ENCODE results near the gene ICAM3.
A peak's percentile ranks its signal among the peaks of the same experiment; 100 is the strongest.
"Not testable (repeated sequence)": the region's sequence is repeated elsewhere in the genome, so short reads cannot be mapped to it uniquely, and the experiment has no call there.

Gene ICAM3

GRCh38 chr19:10344780-10345179 is 5.4 kb upstream of the ICAM3 start:
- no peak for DNase-seq (ENCODE audit: low read depth)

- DNase-seq (ENCODE audit: low read depth), result no peak
These were observed 4.1 kb upstream of the ICAM3 start for GRCh38 chr19:10343495-10343894.

- no peak for DNase-seq (ENCODE audit: low read depth)
These were observed 553 bp upstream of the ICAM3 start for GRCh38 chr19:10339977-10340376.

GRCh38 chr19:10338940-10339339 is 484 bp downstream of the ICAM3 start:
- no peak for DNase-seq (ENCODE audit: low read depth)

GRCh38 chr19:10336725-10337124 is 2.7 kb downstream of the ICAM3 start:
- not testable (repeated sequence) for DNase-seq (ENCODE audit: low read depth)

- DNase-seq (ENCODE audit: low read depth), result no peak
These were observed 4.0 kb downstream of the ICAM3 start for GRCh38 chr19:10335352-10335985.

- no peak for DNase-seq (ENCODE audit: low read depth)
These were observed 4.7 kb downstream of the ICAM3 start for GRCh38 chr19:10334588-10335351.

- DNase-seq (ENCODE audit: low read depth), result no peak
These were observed 5.5 kb downstream of the ICAM3 start for GRCh38 chr19:10333758-10334587.

- peak; percentile 97 for DNase-seq (ENCODE audit: low read depth)
These were observed 6.3 kb downstream of the ICAM3 start, which contains the start of gene RAVER1 for GRCh38 chr19:10332965-10333757. TSS of gene RAVER1 (minus strand) at chr19:10333529. CDS start at chr19:10333507, 22 bp downstream.

- no peak for DNase-seq (ENCODE audit: low read depth)
These were observed 7.1 kb downstream of the ICAM3 start for GRCh38 chr19:10332158-10332964.

- no peak for DNase-seq (ENCODE audit: low read depth)
These were observed 9.9 kb downstream of the ICAM3 start for GRCh38 chr19:10329555-10329954.

GRCh38 chr19:10328558-10329429 is 10.6 kb downstream of the ICAM3 start:
- no peak for DNase-seq (ENCODE audit: low read depth)

GRCh38 chr19:10327793-10328192 is 11.6 kb downstream of the ICAM3 start:
- no peak for DNase-seq (ENCODE audit: low read depth)

GRCh38 chr19:10325732-10326131 is 13.7 kb downstream of the ICAM3 start:
- no peak for DNase-seq (ENCODE audit: low read depth)

GRCh38 chr19:10321874-10322835 is 17.3 kb downstream of the ICAM3 start:
- no peak for DNase-seq (ENCODE audit: low read depth)

GRCh38 chr19:10321417-10321797 is 18.0 kb downstream of the ICAM3 start:
- DNase-seq (ENCODE audit: low read depth), result no peak

- no peak for DNase-seq (ENCODE audit: low read depth)
These were observed 18.6 kb downstream of the ICAM3 start for GRCh38 chr19:10320602-10321416.

Data from activated T-helper 1 cell treated with Interleukin-2 at 50 U/mL for 16 hours (primary cell).